Mucosa of descending colon (tissue), 3 donors: ENCODE data around the gene ACVR1B. TPM values are rescaled to one million over a fixed set of nuclear protein-coding genes. Genes with fewer than 3 reads are reported as not detected.

Source experiments
- ATAC-seq: fragments of 200-7000 bp; cut with Tn5 transposase; one replicate; pipeline ENCODE4 v1.9.1; 2020; ENCODE audit warnings: mild to moderate bottlenecking, moderate library complexity
- DNase-seq, 3 donors: peaks; one replicate each; pipeline ENCODE4 v3.0.0-alpha.2; 2020
- H3K36me3 ChIP-seq: fragments of 200-600 bp; one replicate; pipeline ENCODE4 v1.8.0; 2021; ENCODE audit warnings: low read depth, mild to moderate bottlenecking
- H3K4me1 ChIP-seq: fragments of 200-600 bp; one replicate; pipeline ENCODE4 v1.8.0; 2021; ENCODE audit warnings: low read depth, mild to moderate bottlenecking
- H3K4me3 ChIP-seq: fragments of 200-600 bp; one replicate; pipeline ENCODE4 v1.8.0; 2021; ENCODE audit warnings: mild to moderate bottlenecking
- H3K9me3 ChIP-seq: fragments of 200-600 bp; one replicate; pipeline ENCODE4 v1.8.0; 2021; ENCODE audit warnings: mild to moderate bottlenecking
- intact Hi-C, 2 donors: fragments of 100-400 bp; cut with DNase I in 1 of 2; cut with micrococcal nuclease in 1 of 2; formaldehyde crosslinking; loops; one replicate each; pipeline versions ENCODE4 v1.11.0 to v1.11.1; 2022; cut with DNase I, micrococcal nuclease
- total RNA-seq, 3 donors: library from RNA; stranded (reverse); fragmentation: NEBNext Ultra II Directional in 2 of 3; extraction: Animal tissue kit (Norgen Biotek cat#: 25700) in 2 of 3; gene quantifications; one replicate each; pipeline versions ENCODE4 v1.2.1 to v1.2.4, GENCODE V29; 2021 to 2023
- TF ChIP-seq, protein P1 (sequence below): fragments of 200-600 bp; IDR thresholded peaks from one replicate; pipeline ENCODE4 v1.8.0; 2022; ENCODE audit warnings: antibody characterized with exemption, mild to moderate bottlenecking
- donor health status: DM: no; HTN: no; CAD: no; lungs with moderate emphysema.
- donor health status: DM: no; HTN: no; CAD: no.
- donor health status: DM: no; HTN: yes; CAD: no.

The ACVR1B gene
- total RNA-seq, 3 donors from 2014 or later, result 42.4 to 95.7 (median 77.3) TPM

DNA sequence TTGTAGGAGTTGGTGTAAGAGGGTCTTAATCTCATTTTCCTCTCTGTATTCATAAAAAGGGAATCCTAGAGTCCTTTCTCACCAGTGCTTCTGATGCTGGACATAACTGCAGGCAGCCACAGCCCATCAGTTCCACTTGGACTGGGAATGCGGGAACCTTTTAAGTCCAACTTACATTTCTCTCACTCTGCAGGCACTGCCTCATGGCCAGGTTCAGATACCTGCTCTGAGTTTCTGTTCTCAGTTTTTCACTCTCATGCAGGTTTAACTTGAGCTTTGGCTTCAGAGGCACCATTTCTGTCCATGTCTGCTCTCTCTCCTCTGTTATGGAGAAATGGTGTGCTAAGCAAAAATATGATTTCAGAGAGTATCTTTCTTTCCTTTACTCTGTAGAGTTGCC, 4.2 kb downstream of the ACVR1B start:
- TF ChIP-seq, protein P1, sequence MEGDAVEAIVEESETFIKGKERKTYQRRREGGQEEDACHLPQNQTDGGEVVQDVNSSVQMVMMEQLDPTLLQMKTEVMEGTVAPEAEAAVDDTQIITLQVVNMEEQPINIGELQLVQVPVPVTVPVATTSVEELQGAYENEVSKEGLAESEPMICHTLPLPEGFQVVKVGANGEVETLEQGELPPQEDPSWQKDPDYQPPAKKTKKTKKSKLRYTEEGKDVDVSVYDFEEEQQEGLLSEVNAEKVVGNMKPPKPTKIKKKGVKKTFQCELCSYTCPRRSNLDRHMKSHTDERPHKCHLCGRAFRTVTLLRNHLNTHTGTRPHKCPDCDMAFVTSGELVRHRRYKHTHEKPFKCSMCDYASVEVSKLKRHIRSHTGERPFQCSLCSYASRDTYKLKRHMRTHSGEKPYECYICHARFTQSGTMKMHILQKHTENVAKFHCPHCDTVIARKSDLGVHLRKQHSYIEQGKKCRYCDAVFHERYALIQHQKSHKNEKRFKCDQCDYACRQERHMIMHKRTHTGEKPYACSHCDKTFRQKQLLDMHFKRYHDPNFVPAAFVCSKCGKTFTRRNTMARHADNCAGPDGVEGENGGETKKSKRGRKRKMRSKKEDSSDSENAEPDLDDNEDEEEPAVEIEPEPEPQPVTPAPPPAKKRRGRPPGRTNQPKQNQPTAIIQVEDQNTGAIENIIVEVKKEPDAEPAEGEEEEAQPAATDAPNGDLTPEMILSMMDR, result no peak
- Histone ChIP-seq H3K4me1 (peaks cover 55% of the 10 kb centered on the region), H3K9me3 (no peaks in the 10 kb centered on the region), H3K36me3 (no peaks in the 10 kb centered on the region), H3K4me3 (no peak overlapping the region)
- intact Hi-C loops, result no loop called here
- DNase-seq (no peak), ATAC-seq (no peak)

DNA sequence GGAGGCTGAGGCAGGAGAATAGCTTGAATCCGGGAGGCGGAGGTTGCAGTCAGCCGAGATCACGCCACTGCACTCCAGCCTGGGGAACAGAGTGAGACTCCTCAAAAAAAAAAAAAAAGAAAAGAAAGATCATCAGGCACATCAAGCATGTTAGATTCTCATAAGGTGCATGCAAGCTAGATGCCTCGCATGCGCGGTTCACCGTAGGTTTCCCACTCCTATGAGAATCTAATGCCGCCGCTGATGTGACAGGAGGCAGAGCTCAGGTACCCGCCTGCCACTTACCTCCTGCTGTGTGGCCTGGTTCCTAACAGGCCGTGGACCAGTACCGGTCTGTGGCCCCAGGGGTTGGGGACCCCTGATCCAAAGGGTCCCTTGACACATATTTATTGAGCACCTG, 7.0 kb downstream of the ACVR1B start:
- H3K9me3 ChIP-seq, result no peaks in the 10 kb centered on the region
- H3K36me3 ChIP-seq, result no peaks in the 10 kb centered on the region
- ATAC-seq, result no peak
- H3K4me3 ChIP-seq, result no peak overlapping the region
- no peak for DNase-seq
- intact Hi-C loops, result no loop called here
- TF ChIP-seq, protein P1, result no peak
- peaks cover 71% of the 10 kb centered on the region for H3K4me1 ChIP-seq

DNA sequence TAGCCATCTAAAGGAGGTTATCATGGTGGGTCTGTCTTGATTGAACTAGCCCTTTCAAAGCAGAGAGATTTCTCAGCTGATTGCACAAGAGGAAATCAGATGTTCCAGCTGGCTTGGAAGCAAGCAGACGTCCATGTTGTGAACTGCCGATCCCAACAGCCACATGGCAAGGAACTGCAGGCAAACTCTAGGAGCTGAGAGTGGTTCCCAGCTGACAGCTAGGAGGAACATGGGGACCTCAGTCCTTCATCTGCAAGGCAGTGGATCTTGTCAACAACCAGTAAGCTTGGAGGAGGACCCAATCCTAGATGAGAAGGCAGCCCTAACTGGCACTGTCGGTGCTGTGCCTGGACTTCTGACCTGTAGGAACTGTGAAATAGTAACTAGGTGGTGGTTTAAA, 7.7 kb downstream of the ACVR1B start:
- DNase-seq, result peak in 2 of 3 donors; percentile 43 to 44
- TF ChIP-seq, protein P1, result no peak
- Histone ChIP-seq H3K4me1 (peaks cover 69% of the 10 kb centered on the region), H3K36me3 (no peaks in the 10 kb centered on the region), H3K9me3 (no peaks in the 10 kb centered on the region), H3K4me3 (no peak overlapping the region)
- peak; percentile 14 for ATAC-seq
- intact Hi-C loops, result no loop called here

DNA sequence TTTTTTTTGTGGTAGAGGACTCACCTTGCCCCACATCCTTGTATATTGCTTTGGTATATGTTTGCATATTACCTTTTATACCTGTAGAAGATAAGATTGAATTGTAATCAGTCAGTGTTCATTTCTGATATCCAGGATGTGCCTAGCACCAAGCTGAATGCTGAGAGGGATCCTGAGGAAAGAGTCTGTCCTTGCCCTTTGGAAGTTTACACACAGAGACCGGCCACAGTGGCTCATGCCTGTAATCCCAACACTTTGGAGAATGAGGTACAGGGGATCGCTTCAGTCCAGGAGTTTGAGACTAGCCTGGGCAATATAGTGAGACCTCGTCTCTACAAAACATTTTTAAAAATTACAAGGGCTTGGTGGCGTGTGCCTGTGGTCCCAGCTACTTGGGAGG, 8.4 kb downstream of the ACVR1B start:
- no peak for ATAC-seq
- Histone ChIP-seq H3K9me3 (no peaks in the 10 kb centered on the region), H3K36me3 (no peaks in the 10 kb centered on the region), H3K4me1 (peaks cover 62% of the 10 kb centered on the region), H3K4me3 (no peak overlapping the region)
- DNase-seq, result no peak
- intact Hi-C loops, result no loop called here
- TF ChIP-seq, protein P1, result no peak

DNA sequence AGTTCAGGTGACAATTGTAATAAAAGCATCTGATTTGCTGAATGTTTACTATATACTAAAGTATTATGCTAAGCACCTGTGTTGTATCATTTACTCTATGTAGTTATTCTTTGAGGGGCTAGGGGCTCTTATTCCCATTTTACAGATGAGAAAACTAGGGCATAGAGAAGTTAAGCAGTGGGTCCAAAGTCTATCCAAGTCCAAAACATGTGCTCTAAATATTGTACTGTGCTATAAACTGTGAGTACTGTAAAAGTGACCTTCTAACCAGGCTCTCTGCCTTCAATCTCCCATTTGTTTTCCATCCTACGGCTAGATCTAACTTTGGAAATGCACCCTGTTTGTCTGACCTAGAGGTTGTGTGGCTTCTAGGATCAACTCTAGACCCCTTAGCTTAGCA, 9.0 kb downstream of the ACVR1B start:
- ATAC-seq, result peak; percentile 24
- Histone ChIP-seq H3K9me3 (no peaks in the 10 kb centered on the region), H3K4me3 (no peak overlapping the region), H3K36me3 (no peaks in the 10 kb centered on the region), H3K4me1 (peaks cover 58% of the 10 kb centered on the region)
- intact Hi-C loops, result no loop called here
- TF ChIP-seq, protein P1, result no peak
- DNase-seq, result no peak

DNA sequence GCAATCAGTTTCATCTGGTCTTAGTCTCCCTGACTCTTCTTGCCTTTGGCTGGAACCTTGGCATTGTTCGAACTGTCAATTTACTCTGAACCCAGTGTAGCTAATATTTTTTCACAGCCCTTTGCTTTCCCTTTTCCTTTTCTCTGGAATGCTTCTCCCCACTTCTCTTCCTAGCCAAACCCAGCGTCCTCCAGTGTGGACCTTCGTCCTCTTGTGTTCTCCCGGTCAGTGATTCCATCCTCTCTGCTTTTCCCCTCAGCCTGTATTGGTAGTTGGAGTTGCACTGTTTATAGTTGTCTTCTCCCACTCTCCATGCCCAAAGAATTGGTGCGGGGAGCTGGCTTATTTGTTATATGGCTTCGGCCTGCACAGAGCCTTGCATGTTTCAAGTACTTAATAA, 9.4 kb downstream of the ACVR1B start:
- intact Hi-C loops, result no loop called here
- TF ChIP-seq, protein P1, result no peak
- no peak overlapping the region for H3K4me3 ChIP-seq
- ATAC-seq (no peak), DNase-seq (no peak)
- H3K4me1 ChIP-seq, result peaks cover 54% of the 10 kb centered on the region
- H3K9me3 ChIP-seq, result no peaks in the 10 kb centered on the region
- no peaks in the 10 kb centered on the region for H3K36me3 ChIP-seq
